Measurements from ENCODE around the gene MOCS2.

- TF ChIP-seq CTCF (conservative IDR thresholded peaks at IDR 0.05 in 1 of 2, IDR thresholded peaks at IDR 0.05 in 1 of 2; ENCODE audit: extremely low read depth in 1 of 2, insufficient read depth in 1 of 2, low read depth in 1 of 2, low read length in 2 of 2) (no peak), EZH2 (IDR thresholded peaks at IDR 0.05; ENCODE audit: borderline replicate concordance, low read length) (no peak)
Measured at GRCh38 chr5:53073348-53073747, 36.2 kb downstream of the MOCS2 start.

All from mammary epithelial cell (primary cell).